GM19397 (cell line): ENCODE data around the gene VKORC1L1.
"Not testable (repeated sequence)": the region's sequence is repeated elsewhere in the genome, so short reads cannot be mapped to it uniquely, and the experiment has no call there.

ENCODE experiments used
- ATAC-seq: cut with Tn5 transposase; IDR thresholded peaks from one replicate; pipeline ENCODE4 v1.9.1; 2021; ENCODE audit warnings: mild to moderate bottlenecking, moderate library complexity; ENCODE audit not compliant: unreplicated experiment

The VKORC1L1 gene

GRCh38 chr7:65931685-65932084 is 58.8 kb downstream of the VKORC1L1 start:
- ATAC-seq: no peak

DNA sequence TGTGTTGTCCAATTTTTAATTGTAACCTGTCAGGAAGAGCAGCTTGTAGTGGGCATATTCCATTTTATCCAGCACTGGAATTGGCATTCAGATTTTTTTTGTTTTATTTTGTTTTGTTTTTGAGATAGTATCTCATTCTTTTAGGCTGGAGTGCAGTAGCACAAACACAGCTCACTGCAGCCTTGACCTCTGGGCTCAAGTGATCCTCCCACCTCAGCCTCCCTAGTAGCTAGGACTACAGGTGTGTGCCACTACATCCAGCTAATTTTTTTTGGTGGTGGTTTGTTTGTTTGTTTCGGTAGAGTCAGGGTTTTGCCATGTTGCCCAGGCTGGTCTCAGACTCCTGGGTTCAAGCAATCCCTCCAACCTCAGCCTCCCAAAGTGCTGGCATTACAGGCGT is 64.4 kb downstream of the VKORC1L1 start:
- no peak for ATAC-seq

GRCh38 chr7:65938336-65938895 is 65.5 kb downstream of the VKORC1L1 start:
- ATAC-seq: no peak

DNA sequence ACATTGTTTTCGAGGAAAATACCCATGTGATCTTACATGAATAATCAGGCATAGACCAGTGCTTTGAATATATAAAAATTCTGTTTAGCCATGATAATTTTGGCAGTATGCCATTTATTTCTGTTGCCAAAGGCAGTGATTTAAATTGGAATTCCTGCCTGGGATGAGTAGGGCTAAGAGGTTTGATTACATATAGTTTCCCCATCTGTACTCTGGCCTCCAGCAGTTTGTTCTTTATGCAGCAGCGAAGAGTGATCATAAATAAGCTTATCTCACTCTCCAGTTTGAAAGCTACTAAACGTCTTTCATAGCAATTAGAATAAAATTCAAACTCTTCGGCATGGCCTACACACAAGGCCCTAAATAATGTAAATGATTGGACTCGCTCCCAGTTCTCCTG is 72.9 kb downstream of the VKORC1L1 start:
- not testable (repeated sequence) for ATAC-seq

DNA sequence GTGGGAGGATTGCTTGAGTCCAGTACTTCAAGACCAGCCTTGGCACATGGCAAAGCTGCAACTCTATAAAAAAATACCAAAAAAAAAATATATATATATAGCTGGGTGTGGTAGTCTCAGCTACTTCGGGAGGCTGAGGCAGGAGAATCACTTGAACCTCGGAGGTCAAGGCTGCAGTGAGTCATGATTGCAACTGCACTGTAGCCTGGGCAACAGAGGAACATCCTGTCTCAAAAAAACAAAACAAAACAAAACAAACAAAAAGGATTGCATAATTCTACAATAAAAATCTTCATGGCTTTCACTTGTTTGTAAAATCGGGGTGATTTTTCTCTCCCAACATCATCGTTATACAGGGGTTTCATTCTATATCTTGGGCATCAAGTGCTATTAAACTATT is 74.0 kb downstream of the VKORC1L1 start:
- ATAC-seq: no peak

DNA sequence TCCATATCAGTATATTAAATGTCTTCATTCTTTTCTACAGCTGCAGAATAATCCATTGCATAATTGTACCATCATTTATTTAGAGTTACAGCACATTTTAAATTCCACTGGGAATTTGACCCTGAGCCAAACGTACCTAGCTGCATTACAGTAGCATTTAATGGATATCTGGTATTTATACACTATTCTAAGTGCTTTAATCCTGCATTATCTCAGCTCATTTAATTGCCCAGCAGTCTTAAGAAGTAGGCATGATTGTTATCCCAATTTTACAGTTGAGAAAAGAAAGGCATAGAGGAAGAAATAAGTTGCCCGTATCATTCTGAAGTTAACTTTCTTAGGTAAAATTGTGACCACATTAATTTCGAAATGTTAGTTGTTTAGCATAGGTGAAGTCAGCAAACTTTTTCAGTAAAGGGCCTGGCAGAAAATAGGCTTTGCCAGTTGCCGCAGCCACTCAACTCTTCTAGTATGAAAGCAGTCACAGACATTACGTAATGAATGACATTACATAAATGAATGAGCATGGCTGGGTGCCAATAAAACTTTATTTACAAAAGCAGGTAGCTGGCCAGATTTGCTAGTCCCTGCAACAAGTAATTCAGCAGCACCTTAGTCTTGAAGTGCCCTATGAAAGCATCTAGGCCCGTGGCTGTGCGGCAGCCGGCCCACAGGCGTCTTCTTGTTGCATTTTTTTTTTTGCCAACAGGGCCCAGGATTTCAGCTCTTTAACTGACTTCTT is 79.1 kb downstream of the VKORC1L1 start:
- no peak for ATAC-seq

DNA sequence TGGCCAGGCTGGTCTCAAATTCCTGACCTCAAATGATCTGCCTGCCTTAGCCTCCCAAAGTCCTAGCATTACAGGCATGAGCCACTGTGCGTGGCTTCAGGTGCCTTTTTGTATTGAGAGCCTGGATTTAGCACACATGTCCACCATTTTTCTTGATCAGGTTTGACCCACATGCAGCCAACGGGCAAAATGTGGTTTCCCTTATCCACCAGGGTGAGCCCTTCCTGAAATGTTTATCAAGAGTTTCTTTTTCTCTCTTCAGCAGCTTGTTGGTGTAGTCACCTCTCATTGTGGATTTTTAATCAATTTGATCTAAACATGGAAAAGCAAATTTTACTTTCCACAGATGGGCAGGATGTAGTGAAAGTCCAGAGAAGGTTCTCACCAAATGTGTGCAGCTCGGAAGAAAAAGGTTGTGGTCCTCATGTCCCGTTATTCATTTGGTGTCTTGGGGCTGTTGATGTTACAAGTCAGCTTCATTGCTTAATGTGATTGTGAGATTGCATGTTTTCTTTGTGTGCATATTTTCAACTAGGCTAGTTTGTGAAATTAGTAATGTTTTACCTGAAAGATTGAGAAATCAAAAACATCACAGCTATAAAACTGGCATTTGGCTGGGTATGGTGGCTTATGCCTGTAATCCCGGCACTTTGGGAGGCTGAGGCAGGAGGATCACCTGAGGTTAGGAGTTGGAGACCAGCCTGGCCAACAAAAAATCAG is 80.3 kb downstream of the VKORC1L1 start:
- ATAC-seq: no peak

DNA sequence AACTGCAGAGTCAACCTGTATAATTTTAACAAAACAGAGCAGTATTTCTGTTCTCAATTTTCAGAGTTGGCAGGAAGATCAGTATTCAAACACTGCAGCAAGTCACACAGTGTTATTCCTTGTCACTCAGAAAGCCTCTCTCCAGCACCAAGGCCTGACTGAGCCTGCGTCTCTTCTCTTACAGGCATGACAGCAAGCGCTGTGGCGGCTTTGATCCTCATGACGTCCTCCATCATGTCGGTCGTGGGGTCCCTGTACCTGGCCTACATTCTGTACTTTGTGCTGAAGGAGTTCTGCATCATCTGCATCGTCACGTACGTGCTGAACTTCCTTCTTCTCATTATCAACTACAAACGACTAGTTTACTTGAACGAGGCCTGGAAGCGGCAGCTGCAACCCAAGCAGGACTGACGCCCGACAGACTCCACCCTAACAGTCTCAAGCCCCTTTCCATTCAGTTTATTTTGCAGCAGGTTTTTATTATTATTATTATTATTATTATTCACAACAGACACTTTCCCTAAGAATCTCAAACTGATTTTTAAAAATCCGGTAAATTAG is 81.1 kb downstream of the VKORC1L1 start:
- ATAC-seq: no peak

DNA sequence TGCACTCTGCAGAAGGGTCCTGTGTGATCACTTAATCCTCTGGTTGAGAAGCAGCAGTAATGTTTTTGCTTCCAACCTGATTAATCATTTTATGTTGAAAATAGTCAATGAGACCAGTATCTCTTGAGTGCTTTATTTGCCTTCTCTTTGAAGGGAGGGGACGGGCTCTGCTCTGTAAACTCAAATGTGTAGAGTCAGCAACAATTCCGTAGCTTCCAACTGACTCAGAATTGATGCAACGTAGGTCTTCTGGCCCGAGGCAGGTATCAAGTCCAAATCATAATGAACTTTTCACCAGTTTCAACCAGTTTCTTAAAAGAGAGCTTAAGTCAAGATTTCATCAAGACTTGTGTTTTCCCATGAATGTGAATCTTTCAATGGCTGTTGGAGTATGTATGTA is 82.8 kb downstream of the VKORC1L1 start:
- no peak for ATAC-seq

GRCh38 chr7:65960351-65961074 is 87.6 kb downstream of the VKORC1L1 start:
- no peak for ATAC-seq

GRCh38 chr7:65962033-65962432 is 89.2 kb downstream of the VKORC1L1 start:
- ATAC-seq: no peak

- ATAC-seq: not testable (repeated sequence)
Measured at GRCh38 chr7:65964671-65965070, 91.8 kb downstream of the VKORC1L1 start.

DNA sequence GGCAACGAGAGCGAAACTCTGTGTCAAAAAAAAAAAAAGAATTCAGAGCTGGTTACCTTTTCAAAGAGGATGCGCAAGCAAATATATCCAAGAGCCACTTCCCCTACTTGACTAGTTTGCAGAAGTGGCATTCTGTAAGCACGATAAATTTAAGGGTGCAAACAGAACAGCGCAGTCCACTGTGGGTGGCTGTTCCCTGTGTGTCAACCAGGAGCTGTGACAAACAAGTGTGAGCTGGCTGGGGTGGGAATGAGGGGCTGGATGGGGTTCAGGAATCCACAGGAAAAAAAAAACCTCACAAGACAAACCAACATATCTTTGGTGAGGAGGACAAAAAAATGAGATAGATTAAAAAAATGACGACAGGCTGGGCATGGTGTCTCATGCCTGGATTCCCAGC is 93.3 kb downstream of the VKORC1L1 start:
- no peak for ATAC-seq

- no peak for ATAC-seq
Measured at GRCh38 chr7:65967361-65968155, 94.7 kb downstream of the VKORC1L1 start.

DNA sequence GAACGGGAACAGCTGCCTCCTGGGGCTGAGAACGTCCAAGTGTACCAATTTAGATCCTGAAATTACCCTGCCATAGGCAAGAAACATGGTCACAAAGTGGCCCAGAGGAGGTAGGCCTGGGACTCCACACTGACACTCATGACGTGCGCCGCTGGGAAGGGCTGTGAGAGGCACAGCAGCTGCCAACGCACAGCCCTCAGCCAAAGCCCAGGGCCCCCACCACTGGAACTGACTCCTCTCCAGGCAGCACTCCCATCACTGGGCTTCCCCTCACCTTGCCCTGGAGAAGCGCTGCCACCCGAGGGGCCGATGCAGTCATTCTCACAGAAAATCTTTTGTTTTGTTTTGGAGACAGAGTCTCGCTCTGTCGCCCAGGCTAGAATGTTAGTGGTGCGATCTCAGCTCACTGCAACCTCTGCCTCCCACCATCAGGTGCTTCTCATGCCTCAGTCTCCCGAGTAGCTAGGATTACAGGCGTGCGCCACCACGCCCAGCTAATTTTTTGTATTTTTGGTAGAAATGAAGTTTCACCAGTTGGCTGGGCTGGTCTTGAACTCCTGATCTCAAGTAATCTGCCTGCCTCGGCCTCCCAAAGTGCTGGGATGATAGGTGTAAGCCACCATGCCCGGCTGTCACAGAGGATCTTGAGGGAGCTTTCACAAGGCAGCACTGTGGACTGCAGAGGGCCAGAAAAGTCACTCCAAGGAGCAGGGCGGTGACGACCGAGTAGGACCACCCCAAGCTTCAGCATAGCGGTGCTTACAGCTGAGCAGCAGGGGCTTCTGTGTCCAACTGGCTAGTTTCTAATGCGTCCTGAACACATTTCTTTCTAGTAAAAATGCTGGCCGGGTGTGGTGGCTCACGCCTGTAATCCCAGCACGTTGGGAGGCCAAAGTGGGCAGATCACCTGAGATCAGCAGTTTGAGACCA is 95.6 kb downstream of the VKORC1L1 start:
- no peak for ATAC-seq

DNA sequence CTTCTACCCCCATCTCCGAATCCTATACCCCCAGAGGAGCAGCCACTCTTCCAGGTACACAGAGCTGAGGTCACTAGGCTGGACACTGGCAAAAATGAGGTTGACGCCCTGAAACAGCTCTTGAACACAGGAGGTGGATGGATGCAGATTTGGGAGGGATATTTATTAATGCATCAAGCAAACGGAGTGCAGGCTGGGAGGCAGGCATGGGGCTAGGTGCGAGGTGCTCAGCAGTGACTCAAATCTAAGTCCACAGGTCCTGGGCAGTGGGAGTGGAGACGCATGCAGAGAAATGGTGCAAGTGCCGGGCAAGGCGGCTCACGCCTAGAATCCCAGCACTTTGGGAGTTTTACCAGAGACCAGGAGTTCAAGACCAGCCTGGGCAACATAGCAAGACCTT is 98.1 kb downstream of the VKORC1L1 start:
- no peak for ATAC-seq

DNA sequence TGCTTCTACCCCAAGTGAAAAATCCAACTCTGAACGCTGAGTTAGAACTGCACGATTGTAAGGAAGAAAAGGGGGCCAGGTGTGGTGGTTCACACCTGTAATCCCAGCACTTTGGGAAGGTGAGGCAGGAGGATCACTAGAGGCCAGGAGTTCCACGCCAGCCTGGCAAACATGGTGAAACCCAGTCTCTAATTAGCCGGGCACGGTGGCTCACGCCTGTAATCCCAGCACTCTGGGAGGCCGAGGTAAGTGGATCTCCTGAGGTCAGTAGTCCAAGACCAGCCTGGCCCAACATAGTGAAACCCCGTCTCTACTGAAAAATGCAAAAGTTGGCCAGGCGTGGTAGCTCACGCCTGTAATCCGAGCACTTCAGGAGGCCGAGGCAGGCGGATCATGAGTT is 100.1 kb downstream of the VKORC1L1 start:
- no peak for ATAC-seq

- ATAC-seq: no peak
Measured at GRCh38 chr7:65974191-65974801, 101.4 kb downstream of the VKORC1L1 start.

DNA sequence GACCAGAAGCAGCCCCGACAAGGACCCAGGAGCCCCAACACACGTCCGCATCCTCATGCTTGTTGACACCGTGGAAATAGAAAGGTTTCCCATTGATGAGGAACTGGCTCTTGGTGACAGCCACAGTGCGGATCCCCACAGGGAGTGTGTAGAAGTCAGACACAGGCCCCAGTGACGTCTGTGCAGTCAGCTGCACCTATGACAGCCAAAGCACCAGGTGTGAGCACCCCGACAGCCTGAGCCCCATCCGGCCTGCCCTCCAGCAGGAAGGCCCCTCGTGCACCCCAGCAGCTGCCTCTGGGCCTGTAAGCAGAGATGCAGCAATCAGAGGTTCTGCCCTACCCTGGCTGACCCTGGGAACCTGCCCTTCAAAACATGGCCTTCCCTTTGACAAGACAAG is 102.0 kb downstream of the VKORC1L1 start:
- ATAC-seq: no peak
